Measurements from ENCODE around the gene SIAH3. TPM values are rescaled to one million over a fixed set of nuclear protein-coding genes. Genes with fewer than 3 reads are reported as not detected.

The SIAH3 gene
- total RNA-seq, 6 experiments from 2014 or later, result not detected

GRCh38 chr13:45831851-45832250, 19.7 kb downstream of the SIAH3 start:
- no peak for TF ChIP-seq CTCF (IDR thresholded peaks at IDR 0.05)
- H3K4me1 Mint-ChIP-seq (ENCODE audit: low read depth), result no peaks in the 10 kb centered on the region; the same call in 1 of the 2 replicates
- no peaks in the 10 kb centered on the region for H3K36me3 Mint-ChIP-seq (ENCODE audit: low read depth)
- H3K4me3 Mint-ChIP-seq, result no peak overlapping the region
- H3K9me3 Mint-ChIP-seq, result no peaks in the 10 kb centered on the region
- H3K27me3 Mint-ChIP-seq (ENCODE audit: insufficient read depth), result peaks cover 4% of the 10 kb centered on the region
- no peak for DNase-seq
- H3K27ac Mint-ChIP-seq, result no peak overlapping the region

GRCh38 chr13:45830121-45830520, 21.4 kb downstream of the SIAH3 start:
- H3K27me3 Mint-ChIP-seq (ENCODE audit: insufficient read depth), result peaks cover 8% of the 10 kb centered on the region
- no peaks in the 10 kb centered on the region; the same call in 1 of the 2 replicates for H3K4me1 Mint-ChIP-seq (ENCODE audit: low read depth)
- H3K36me3 Mint-ChIP-seq (ENCODE audit: low read depth), result no peaks in the 10 kb centered on the region
- no peak for TF ChIP-seq CTCF (IDR thresholded peaks at IDR 0.05)
- no peak for DNase-seq
- no peaks in the 10 kb centered on the region for H3K9me3 Mint-ChIP-seq
- no peak overlapping the region for H3K27ac Mint-ChIP-seq
- H3K4me3 Mint-ChIP-seq, result no peak overlapping the region

- Mint-ChIP-seq H3K27me3 (ENCODE audit: insufficient read depth) (peaks cover 11% of the 10 kb centered on the region), H3K9me3 (no peaks in the 10 kb centered on the region)
- no peak for TF ChIP-seq CTCF (IDR thresholded peaks at IDR 0.05)
These were observed 23.1 kb downstream of the SIAH3 start for GRCh38 chr13:45828256-45828968.

GRCh38 chr13:45827318-45827717, 24.2 kb downstream of the SIAH3 start:
- H3K9me3 Mint-ChIP-seq, result no peaks in the 10 kb centered on the region
- H3K36me3 Mint-ChIP-seq (ENCODE audit: low read depth), result no peaks in the 10 kb centered on the region
- no peak overlapping the region for H3K27ac Mint-ChIP-seq
- no peak overlapping the region for H3K4me3 Mint-ChIP-seq
- H3K27me3 Mint-ChIP-seq (ENCODE audit: insufficient read depth), result peaks cover 11% of the 10 kb centered on the region
- no peaks in the 10 kb centered on the region for H3K4me1 Mint-ChIP-seq (ENCODE audit: low read depth)
- no peak for TF ChIP-seq CTCF (IDR thresholded peaks at IDR 0.05)
- no peak for DNase-seq

More at GRCh38 chr13:45828256-45828968, 23.1 kb downstream of the SIAH3 start:
- Mint-ChIP-seq H3K4me1 (ENCODE audit: low read depth) (no peaks in the 10 kb centered on the region), H3K27ac (no peak overlapping the region), H3K4me3 (no peak overlapping the region), H3K36me3 (ENCODE audit: low read depth) (no peaks in the 10 kb centered on the region)
- no peak for DNase-seq

- Mint-ChIP-seq H3K36me3 (ENCODE audit: low read depth) (no peaks in the 10 kb centered on the region), H3K4me3 (no peak overlapping the region), H3K4me1 (ENCODE audit: low read depth) (no peaks in the 10 kb centered on the region), H3K9me3 (no peaks in the 10 kb centered on the region), H3K27ac (no peak overlapping the region), H3K27me3 (ENCODE audit: insufficient read depth) (peaks cover 11% of the 10 kb centered on the region)
- no peak for TF ChIP-seq CTCF (IDR thresholded peaks at IDR 0.05)
- DNase-seq, result no peak
These were observed 24.8 kb downstream of the SIAH3 start for GRCh38 chr13:45826731-45827130.

All from HFFc6 (cell line).